CD4-positive, alpha-beta T cell treated with Interleukin-1 beta for 1 hour (primary cell): ENCODE data around the gene TBX4.
A peak's percentile ranks its signal among the peaks of the same experiment; 100 is the strongest.
"Not testable (repeated sequence)": the region's sequence is repeated elsewhere in the genome, so short reads cannot be mapped to it uniquely, and the experiment has no call there.

ENCODE experiments used
- DNase-seq, 2 donors: peaks; one replicate each; pipeline ENCODE4 v3.0.0-alpha.2; 2020 to 2022

The TBX4 gene

DNA sequence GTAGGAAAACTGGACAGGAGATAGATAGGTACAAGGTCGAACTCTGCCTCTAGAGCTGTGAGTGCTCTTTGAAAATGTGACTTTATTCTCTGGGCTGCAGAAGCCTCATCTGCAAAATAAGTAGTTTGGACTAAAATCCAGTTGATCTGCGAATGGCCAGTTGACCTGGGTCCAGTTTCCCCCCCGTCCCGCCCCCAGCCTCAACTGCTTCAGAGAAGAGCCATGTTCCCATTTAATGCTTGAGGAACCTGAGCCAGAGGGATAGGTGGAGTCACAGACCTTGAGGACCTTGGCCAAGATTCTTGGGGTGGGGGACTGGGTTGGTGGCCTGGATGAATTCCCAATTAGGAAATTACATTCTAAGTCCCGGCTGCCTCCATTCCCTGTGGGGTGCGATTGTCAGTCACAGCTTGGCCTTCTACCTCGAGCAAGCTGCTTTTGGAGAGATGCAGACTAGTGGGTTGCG is 38.5 kb upstream of the TBX4 start:
- no peak for DNase-seq

GRCh38 chr17:61414141-61414935 is 37.9 kb upstream of the TBX4 start:
- DNase-seq: no peak

DNA sequence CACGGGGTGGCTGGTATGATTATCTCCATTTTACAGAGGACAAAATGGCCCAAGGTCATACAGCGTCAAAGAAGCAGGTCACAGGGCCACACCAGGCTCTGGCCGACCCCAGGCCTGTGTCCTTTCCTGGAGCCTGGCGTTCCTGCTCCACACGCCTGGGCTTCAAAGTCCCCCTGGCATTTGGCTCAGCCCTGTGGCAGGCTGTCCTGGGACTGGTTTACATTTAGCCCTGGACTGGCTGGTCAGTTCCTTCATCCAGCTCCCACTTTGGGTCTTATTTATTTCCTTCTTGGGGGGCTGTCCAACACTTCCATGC is 37.3 kb upstream of the TBX4 start:
- no peak for DNase-seq

GRCh38 chr17:61415374-61416210 is 36.6 kb upstream of the TBX4 start:
- DNase-seq: no peak

DNA sequence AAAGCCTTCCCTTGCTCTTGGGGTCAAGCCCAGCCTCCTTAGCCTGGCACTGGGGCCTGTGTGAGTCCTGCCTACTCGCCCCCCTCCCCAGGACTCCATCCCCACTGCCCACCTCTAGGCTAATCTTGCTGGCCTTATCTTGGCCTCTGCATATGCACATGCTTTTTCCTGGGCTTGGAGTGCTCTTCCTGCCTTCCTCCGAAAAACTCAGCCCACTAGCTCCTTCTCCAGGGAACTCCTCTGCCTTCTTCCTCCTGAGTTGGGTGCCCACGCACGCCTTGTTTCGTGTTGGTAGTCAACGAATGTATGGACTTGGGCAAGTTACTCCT is 36.0 kb upstream of the TBX4 start:
- DNase-seq: no peak

DNA sequence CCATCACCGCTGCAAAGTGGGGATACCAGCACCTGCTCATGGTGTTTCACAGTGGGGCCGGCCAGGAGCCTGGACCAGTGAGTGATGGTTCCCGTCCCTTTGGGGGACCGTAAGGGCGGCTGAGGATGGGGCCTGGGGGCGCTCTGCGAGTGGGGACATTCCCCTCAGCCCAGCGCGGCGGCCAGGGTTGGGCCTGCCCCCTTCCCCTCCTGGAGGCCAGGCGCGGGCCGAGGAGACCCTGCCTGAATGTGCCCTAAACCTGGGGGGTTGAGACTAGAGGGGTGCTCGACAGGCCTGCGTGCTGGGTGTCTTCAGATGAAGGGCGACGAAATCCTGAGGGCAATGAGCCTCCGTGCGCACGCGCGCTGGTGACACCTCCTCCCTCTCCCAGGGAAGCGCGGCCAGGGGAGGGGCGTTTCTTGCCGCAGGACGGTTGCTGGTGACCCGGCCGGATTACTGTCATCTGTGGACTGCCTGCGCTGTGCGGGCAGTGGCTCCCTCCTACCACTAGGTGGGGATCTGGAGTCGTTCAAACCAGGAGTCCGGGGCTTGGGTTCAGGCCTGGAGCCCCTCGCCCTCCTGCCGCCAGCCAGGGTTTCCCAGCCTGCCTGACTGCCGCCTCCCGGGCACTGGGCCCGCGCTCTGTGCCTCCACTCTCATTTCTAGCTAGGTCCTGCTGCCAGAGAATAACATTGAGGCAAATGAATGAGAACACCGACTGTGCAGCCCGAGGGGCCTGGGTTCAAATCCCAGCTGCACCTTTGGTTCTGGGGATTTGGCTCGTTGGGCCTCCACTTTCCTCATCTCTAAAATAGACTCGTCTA is 35.5 kb upstream of the TBX4 start:
- peak; percentile 55 to 66 for DNase-seq

GRCh38 chr17:61418449-61418848 is 33.8 kb upstream of the TBX4 start:
- no peak for DNase-seq

- no peak for DNase-seq
These were observed 32.7 kb upstream of the TBX4 start for GRCh38 chr17:61419496-61420046.

GRCh38 chr17:61420052-61420451 is 32.2 kb upstream of the TBX4 start:
- no peak for DNase-seq

DNA sequence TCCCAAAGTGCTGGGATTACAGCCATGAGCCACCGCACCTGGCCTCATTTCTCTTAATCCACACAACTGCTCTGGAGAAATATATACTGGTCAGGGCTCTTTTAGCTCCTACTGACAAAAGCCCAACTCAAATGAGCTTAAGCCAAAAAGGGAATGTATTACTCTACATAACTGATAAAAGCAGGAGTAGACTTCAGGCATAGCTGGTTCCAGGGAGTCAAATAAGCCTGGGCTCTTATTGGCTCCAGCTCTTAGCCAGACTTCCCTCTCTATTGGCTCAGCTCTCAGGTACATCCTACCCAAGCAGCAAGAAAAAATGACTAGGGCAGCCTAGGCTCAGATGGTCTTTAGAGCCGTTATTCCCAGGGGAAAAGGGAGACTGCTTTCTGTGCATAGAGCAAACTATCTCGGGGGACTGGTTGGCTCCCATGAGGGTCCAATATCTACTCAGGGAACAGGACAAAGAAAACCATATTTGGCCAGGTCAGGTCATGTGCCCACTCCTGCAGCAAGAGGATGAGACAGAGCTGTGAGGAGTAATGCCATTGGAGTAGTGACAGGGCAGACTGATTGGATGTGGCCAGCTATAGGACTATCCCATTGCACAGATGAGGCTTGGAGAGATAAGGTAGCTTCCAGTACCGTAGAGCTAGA is 31.4 kb upstream of the TBX4 start:
- no peak for DNase-seq

DNA sequence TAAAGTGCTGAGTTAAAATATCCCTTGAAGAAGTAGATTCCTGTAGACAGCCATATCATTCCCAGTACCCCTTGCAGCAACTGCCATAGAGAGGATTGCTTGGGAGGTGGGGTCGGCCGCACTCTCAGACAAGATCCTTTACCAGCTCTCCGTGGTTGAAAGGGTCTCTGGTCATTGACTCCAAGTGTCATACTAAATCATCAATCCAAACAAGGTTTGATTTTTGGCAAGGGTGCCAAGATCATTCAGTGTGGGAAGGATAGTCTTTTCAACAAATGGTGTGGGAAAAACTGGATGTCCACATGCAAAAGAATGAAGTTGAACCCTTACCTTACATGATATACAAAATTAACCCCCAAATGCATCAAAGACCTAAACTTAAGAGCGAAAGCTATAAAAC is 30.8 kb upstream of the TBX4 start:
- DNase-seq: no peak

GRCh38 chr17:61422116-61422799 is 30.0 kb upstream of the TBX4 start:
- no peak for DNase-seq

GRCh38 chr17:61422869-61423268 is 29.4 kb upstream of the TBX4 start:
- no peak for DNase-seq

- DNase-seq: no peak
These were observed 28.1 kb upstream of the TBX4 start for GRCh38 chr17:61423967-61424649.

DNA sequence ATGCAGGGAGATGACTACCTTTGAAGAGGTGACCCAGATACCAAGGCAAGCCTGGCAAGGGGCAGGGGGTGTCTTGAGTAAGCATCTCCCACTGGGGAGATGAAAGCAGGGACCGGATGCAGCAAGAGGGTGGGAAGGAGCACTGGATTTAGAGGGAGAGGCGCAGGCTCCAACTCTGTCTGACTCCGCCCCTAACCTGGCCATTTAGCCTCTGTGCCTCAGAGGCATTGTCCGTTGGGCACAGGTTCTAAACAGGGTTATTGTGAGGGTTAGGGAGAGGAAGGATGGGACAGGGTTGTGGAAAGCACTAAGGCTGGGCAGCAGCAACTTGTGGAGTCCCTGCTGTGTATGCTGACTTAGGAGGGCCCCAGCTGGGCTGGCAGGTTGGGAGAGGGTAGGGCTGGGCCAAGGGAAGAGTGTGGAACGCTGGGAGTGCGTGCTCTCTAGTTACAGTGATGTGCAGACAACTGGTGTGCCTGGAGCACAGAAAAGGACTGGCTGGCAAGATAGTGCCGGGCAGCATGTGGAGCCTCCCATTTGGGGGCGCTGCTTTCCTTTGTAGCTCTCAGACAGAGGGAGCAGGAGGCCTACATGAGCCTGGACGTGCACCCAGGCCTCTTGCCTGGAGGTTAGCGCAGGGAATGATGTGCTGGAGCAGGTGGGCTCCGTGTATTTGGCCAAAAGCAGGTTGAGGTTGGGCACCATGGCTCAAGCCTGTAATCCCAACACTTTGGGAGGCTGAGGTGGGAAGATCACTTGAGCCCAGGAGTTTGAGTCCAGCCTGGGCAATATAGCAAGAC is 26.3 kb upstream of the TBX4 start:
- DNase-seq: no peak

GRCh38 chr17:61426482-61427304 is 25.5 kb upstream of the TBX4 start:
- no peak for DNase-seq

DNA sequence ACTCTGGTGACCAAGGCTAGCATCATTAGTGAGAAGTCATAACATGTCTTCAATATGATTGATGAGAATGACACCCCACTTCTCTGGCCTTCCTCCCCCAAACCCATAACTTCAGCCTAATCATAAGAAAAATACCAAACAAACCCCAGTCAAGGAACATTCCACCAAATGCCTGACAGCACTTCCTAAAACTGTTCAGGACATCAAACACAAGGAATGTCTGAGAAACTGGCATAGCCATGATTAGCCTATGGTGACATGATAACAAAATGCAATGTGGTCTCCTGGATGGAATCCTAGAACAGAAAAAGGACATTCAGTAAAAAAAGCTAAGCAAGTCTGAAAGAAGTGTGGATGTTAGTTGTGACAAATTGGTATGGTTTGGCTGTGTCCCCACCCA is 24.7 kb upstream of the TBX4 start:
- DNase-seq: no peak

GRCh38 chr17:61429274-61429673 is 22.9 kb upstream of the TBX4 start:
- DNase-seq: no peak

GRCh38 chr17:61429831-61430230 is 22.4 kb upstream of the TBX4 start:
- DNase-seq: not testable (repeated sequence)
